IMR-90 (cell line): ENCODE data around the gene SPATA31D1. TPM values are rescaled to one million over a fixed set of nuclear protein-coding genes. Genes with fewer than 3 reads are reported as not detected.

Experiments
- ATAC-seq: fragments of 200-7000 bp; cut with Tn5 transposase; 2 replicates; pipeline ENCODE4 v1.9.1; 2020; ENCODE audit warnings: low read depth, mild to moderate bottlenecking, moderate library complexity
- BruUV-seq: library from RNA; stranded (reverse); fragments of 400-500 nt; replicated peaks from 2 replicates; lab custom pipeline; 2021; lab: Mats Ljungman, UMichigan
- CTCF ChIA-PET: fragments of 300-600 bp; formaldehyde crosslinking; extraction: SDS; loops from one replicate; lab custom pipeline; 2021; ENCODE audit warnings: antibody characterized with exemption; lab: Yijun Ruan, JAX
- POLR2A ChIA-PET: fragments of 300-600 bp; sonication (Branson Sonifier 250); formaldehyde crosslinking; loops from one replicate; lab custom pipeline; 2022; ENCODE audit warnings: antibody characterized with exemption; ENCODE audit not compliant: unreplicated experiment; lab: Charles Lee
- DNase-seq: peaks from one replicate; pipeline ENCODE4 v3.0.0; 2013
- H2AFZ ChIP-seq: replicated peaks from 2 replicates; pipeline ENCODE3; 2013; ENCODE audit warnings: low read length, mild to moderate bottlenecking; ENCODE audit not compliant: poor library complexity
- H2AK5ac ChIP-seq: 2 replicates; pipeline ENCODE4 v1.6.1; 2013; ENCODE audit warnings: low read depth, low read length, inconsistent platforms
- H2AK9ac ChIP-seq: replicated peaks from 2 replicates; pipeline ENCODE3; 2013; ENCODE audit warnings: mild to moderate bottlenecking, low read depth, low read length, moderate library complexity; ENCODE audit not compliant: poor library complexity
- H2BK120ac ChIP-seq: 2 replicates; pipeline ENCODE4 v1.6.1; 2013; ENCODE audit warnings: low read depth, low read length, inconsistent platforms
- H2BK15ac ChIP-seq: 3 replicates; pipeline ENCODE4 v1.6.1; 2013; ENCODE audit warnings: low read depth, low read length, inconsistent platforms
- H2BK20ac ChIP-seq: 2 replicates; pipeline ENCODE4 v1.6.1; 2013; ENCODE audit warnings: low read depth, mild to moderate bottlenecking, inconsistent platforms, low read length, moderate library complexity
- H2BK5ac ChIP-seq: 2 replicates; pipeline ENCODE4 v1.6.1; 2013; ENCODE audit warnings: mild to moderate bottlenecking, low read depth, low read length, inconsistent platforms; ENCODE audit not compliant: poor library complexity, severe bottlenecking
- H3K14ac ChIP-seq: replicated peaks from 2 replicates; pipeline ENCODE4 v1.6.1; 2013; ENCODE audit warnings: low read depth, low read length, inconsistent platforms
- H3K18ac ChIP-seq: 2 replicates; pipeline ENCODE4 v1.6.1; 2013; ENCODE audit warnings: low read depth, low read length, control low read depth
- H3K23ac ChIP-seq: 2 replicates; pipeline ENCODE4 v1.6.1; 2013; ENCODE audit warnings: low read depth, low read length, inconsistent platforms
- H3K27ac ChIP-seq: 2 replicates; pipeline ENCODE4 v1.5.1; 2013; ENCODE audit warnings: mild to moderate bottlenecking, control low read depth, low read length; ENCODE audit not compliant: insufficient read depth
- H3K27me3 ChIP-seq: 2 replicates; pipeline ENCODE4 v1.6.1; 2013; ENCODE audit warnings: low read length; ENCODE audit not compliant: control insufficient read depth, insufficient read depth
- H3K36me3 ChIP-seq: 2 replicates; pipeline ENCODE4 v1.6.1; 2013; ENCODE audit warnings: low read length, mixed read lengths; ENCODE audit not compliant: control insufficient read depth, insufficient read depth
- H3K4ac ChIP-seq: 2 replicates; pipeline ENCODE4 v1.6.1; 2013; ENCODE audit warnings: low read depth, low read length, inconsistent platforms
- H3K4me1 ChIP-seq: 2 replicates; pipeline ENCODE4 v1.6.1; 2013; ENCODE audit warnings: low read length, mixed read lengths; ENCODE audit not compliant: control insufficient read depth, insufficient read depth
- H3K4me2 ChIP-seq: 2 replicates; pipeline ENCODE4 v1.6.1; 2013; ENCODE audit warnings: low read depth, mild to moderate bottlenecking, control low read depth, low read length, moderate library complexity
- H3K4me3 ChIP-seq: 2 replicates; pipeline ENCODE4 v1.5.1; 2013; ENCODE audit warnings: low read depth, mild to moderate bottlenecking, control low read depth, low read length, moderate library complexity; ENCODE audit not compliant: insufficient read depth
- H3K56ac ChIP-seq: 2 replicates; pipeline ENCODE4 v1.6.1; 2013; ENCODE audit warnings: low read length, inconsistent platforms; ENCODE audit not compliant: insufficient read depth; ENCODE audit errors: extremely low read depth
- H3K79me1 ChIP-seq, 2 experiments: 2 replicates each; pipeline ENCODE4 v1.6.1; 2013; ENCODE audit warnings: low read length in 2 of 2, inconsistent platforms in 1 of 2, low read depth in 1 of 2
- H3K9ac ChIP-seq: 2 replicates; pipeline ENCODE4 v1.6.1; 2013; ENCODE audit warnings: low read depth, low read length, control low read depth
- H3K9me1 ChIP-seq: 2 replicates; pipeline ENCODE4 v1.6.1; 2013; ENCODE audit warnings: low read length, inconsistent platforms; ENCODE audit not compliant: insufficient read depth
- H3K9me3 ChIP-seq: 2 replicates; pipeline ENCODE4 v1.6.1; 2013; ENCODE audit warnings: low read length; ENCODE audit not compliant: control insufficient read depth, insufficient read depth
- H4K20me1 ChIP-seq: 2 replicates; pipeline ENCODE4 v1.6.1; 2013; ENCODE audit warnings: low read length, inconsistent platforms; ENCODE audit not compliant: insufficient read depth
- H4K5ac ChIP-seq: 2 replicates; pipeline ENCODE4 v1.6.1; 2013; ENCODE audit warnings: mild to moderate bottlenecking, low read depth, low read length, control low read depth
- H4K8ac ChIP-seq, 2 experiments: 2 replicates each; pipeline ENCODE4 v1.6.1; 2013; ENCODE audit warnings: low read depth in 2 of 2, low read length in 2 of 2, control low read depth in 1 of 2, inconsistent platforms in 1 of 2
- H4K91ac ChIP-seq: 2 replicates; pipeline ENCODE4 v1.6.1; 2013; ENCODE audit warnings: low read depth, low read length, inconsistent platforms; ENCODE audit not compliant: insufficient read depth
- NFE2L2 ChIP-seq: fragments of 150-350 bp; IDR thresholded peaks from 2 replicates; pipeline ENCODE4 v1.6.1; 2016; ENCODE audit warnings: low read depth, mild to moderate bottlenecking, low read length
- RFX5 ChIP-seq: IDR thresholded peaks from 2 replicates; pipeline ENCODE4 v1.8.0; 2012; ENCODE audit warnings: low read depth, mild to moderate bottlenecking, low read length, moderate library complexity
- WGBS, 2 experiments: methylation state at CpG; one replicate each; pipeline versions ENCODE4 v1.1.5 to v1.1.7; 2013; ENCODE audit warnings: missing lambda C conversion rate in 2 of 2; ENCODE audit not compliant: insufficient read length in 1 of 2; ENCODE audit errors: extremely low coverage in 2 of 2; 5-methylcytosine and 5-hydroxymethylcytosine counted together
- dilution Hi-C: fragments of 300-500 bp; cut with HindIII; formaldehyde crosslinking; loops from one replicate; pipeline ENCODE4 v1.14.3; 2018; ENCODE audit warnings: low sequenced_read_pairs; ENCODE audit not compliant: unreplicated experiment
- in situ Hi-C: fragments of 300-500 bp; cut with MboI; formaldehyde crosslinking; loops from 3 replicates; pipeline ENCODE4 v1.14.3; 2019; ENCODE audit warnings: low sequenced_read_pairs, inconsistent platforms, mixed read lengths
- intact Hi-C: fragments of 100-400 bp; cut with micrococcal nuclease; formaldehyde crosslinking; loops from 2 replicates; pipeline ENCODE4 v1.10.0; 2022
- polyA plus RNA-seq, 3 experiments: library from polyadenylated mRNA; depleted of rRNA; stranded (reverse); fragments of >200 nt; gene quantifications; 2 replicates each; pipeline ENCODE4 v1.2.3, GENCODE V29; 2012; ENCODE audit warnings: low replicate concordance in 1 of 3
- total RNA-seq: library from RNA; depleted of rRNA; stranded (reverse); fragments of >200 nt; gene quantifications from 2 replicates; pipeline ENCODE4 v1.2.3, GENCODE V29; 2012

SPATA31D1 gene
- total and polyA plus RNA-seq, 2 of the 4 experiments (the other 2 are of a cell fraction) = not detected

- no peak for TF ChIP-seq RFX5
- no peak for TF ChIP-seq NFE2L2
- Histone ChIP-seq H3K79me1 (no peaks in the 10 kb centered on the region), H3K4me3 (no peak overlapping the region), H3K27me3 (no peaks in the 10 kb centered on the region), H3K9me1 (no peaks in the 10 kb centered on the region), H2BK15ac (no peak overlapping the region), H4K91ac (no peak overlapping the region), H2BK5ac (no peak overlapping the region), H3K27ac (no peak overlapping the region), H3K36me3 (no peaks in the 10 kb centered on the region), H4K20me1 (no peaks in the 10 kb centered on the region), H4K5ac (no peak overlapping the region), H2AK5ac (no peak overlapping the region), H3K14ac (no peak overlapping the region), H3K9me3 (peaks cover 3% of the 10 kb centered on the region; the same call in 1 of the 2 replicates), H2BK120ac (no peak overlapping the region), H2AK9ac (no peak overlapping the region), H4K8ac (no peak overlapping the region), H2BK20ac (no peak overlapping the region), H3K4ac (no peak overlapping the region), H3K18ac (no peak overlapping the region), H3K4me1 (no peaks in the 10 kb centered on the region), H2AFZ (no peak overlapping the region), H3K4me2 (no peak overlapping the region), H3K56ac (no peak overlapping the region), H3K23ac (no peak overlapping the region), H3K9ac (no peak overlapping the region)
- dilution Hi-C loops = no loop called here
- POLR2A ChIA-PET = no interaction called here
- CTCF ChIA-PET = no interaction called here
- WGBS, 2 experiments = no CpG with 5 or more reads among the region's 1 CpG
- BruUV-seq = no TSS peak
- in situ Hi-C loops = no loop called here
- intact Hi-C loops = no loop called here
- no peak for DNase-seq
- ATAC-seq = no peak
Observed at GRCh38 chr9:82010711-82011110, 22.1 kb downstream of the SPATA31D1 start.
